GM18505 (cell line): ENCODE measurements around the gene NFYC.

ENCODE experiments used
- ATAC-seq: cut with Tn5 transposase; IDR thresholded peaks from one replicate; pipeline ENCODE4 v1.9.1; 2021; ENCODE audit not compliant: unreplicated experiment
- POLR2A ChIP-seq: IDR thresholded peaks from 4 replicates; pipeline ENCODE4 v1.6.1; 2011; ENCODE audit warnings: borderline replicate concordance; ENCODE audit not compliant: insufficient read depth, insufficient read length; ENCODE audit errors: extremely low read depth

NFYC gene

GRCh38 chr1:40784771-40785151 is 93.3 kb downstream of the NFYC start:
- TF ChIP-seq POLR2A = no peak
- ATAC-seq = no peak

GRCh38 chr1:40785446-40785845 is 93.9 kb downstream of the NFYC start:
- ATAC-seq = no peak
- no peak for TF ChIP-seq POLR2A

GRCh38 chr1:40786171-40786994 is 94.9 kb downstream of the NFYC start:
- no peak for ATAC-seq
- TF ChIP-seq POLR2A = no peak

GRCh38 chr1:40786995-40787705 is 95.6 kb downstream of the NFYC start:
- no peak for ATAC-seq
- no peak for TF ChIP-seq POLR2A

- no peak for TF ChIP-seq POLR2A
- no peak for ATAC-seq
Observed at GRCh38 chr1:40787737-40788560, 96.4 kb downstream of the NFYC start.

GRCh38 chr1:40788561-40789341 is 97.2 kb downstream of the NFYC start:
- ATAC-seq = no peak
- TF ChIP-seq POLR2A = no peak

- no peak for TF ChIP-seq POLR2A
- ATAC-seq = no peak
Observed at GRCh38 chr1:40789342-40789598, 97.8 kb downstream of the NFYC start.

GRCh38 chr1:40789661-40790430 is 98.3 kb downstream of the NFYC start:
- no peak for TF ChIP-seq POLR2A

GRCh38 chr1:40792036-40792435 is 100.5 kb downstream of the NFYC start:
- ATAC-seq = no peak
- no peak for TF ChIP-seq POLR2A

More at GRCh38 chr1:40789661-40790430, 98.3 kb downstream of the NFYC start:
- no peak for ATAC-seq

GRCh38 chr1:40793617-40794016 is 102.1 kb downstream of the NFYC start:
- TF ChIP-seq POLR2A = no peak
- ATAC-seq = no peak

GRCh38 chr1:40794048-40794447 is 102.5 kb downstream of the NFYC start:
- ATAC-seq = no peak
- no peak for TF ChIP-seq POLR2A
